ENCODE measurements around the gene SLCO3A1.

GRCh38 chr15:91936927-91937326 lies 83.4 kb downstream of the SLCO3A1 start:
- TF ChIP-seq CTCF (IDR thresholded peaks at IDR 0.05) (no peak), POLR2A (IDR thresholded peaks at IDR 0.05) (no peak)

All from adrenal gland (tissue), 5 donors.